H1 (cell line): ENCODE data around the gene CLN6. TPM values are rescaled to one million over a fixed set of nuclear protein-coding genes. Genes with fewer than 3 reads are reported as not detected.

ENCODE experiments used
- BCL11A ChIP-seq, 2 experiments: IDR thresholded peaks; one replicate each; pipeline ENCODE4 v1.6.1; 2011; ENCODE audit warnings: low read depth in 2 of 2, low read length in 2 of 2, mild to moderate bottlenecking in 2 of 2
- CREB1 ChIP-seq: IDR thresholded peaks from 2 replicates; pipeline ENCODE4 v1.6.1; 2012; ENCODE audit warnings: inconsistent platforms
- CTCF ChIP-seq, 3 experiments: IDR thresholded peaks; 1 replicate in 2 of 3; 2 replicates in 1 of 3; pipeline versions ENCODE4 v1.5.1 to v1.6.1; 2011; ENCODE audit warnings: low read length in 3 of 3, mild to moderate bottlenecking in 3 of 3, inconsistent platforms in 2 of 3, low read depth in 1 of 3, moderate library complexity in 1 of 3; ENCODE audit not compliant: insufficient read depth in 1 of 3; ENCODE audit errors: control extremely low read depth in 1 of 3
- E2F6 ChIP-seq: IDR thresholded peaks from 2 replicates; pipeline ENCODE4 v1.6.1; 2012; ENCODE audit warnings: inconsistent platforms
- EGR1 ChIP-seq: IDR thresholded peaks from 2 replicates; pipeline ENCODE4 v1.6.1; 2011; ENCODE audit warnings: low read depth, low read length, borderline replicate concordance
- FOSL1 ChIP-seq: IDR thresholded peaks from 2 replicates; pipeline ENCODE4 v1.6.1; 2011; ENCODE audit warnings: mild to moderate bottlenecking, low read depth, low read length, moderate library complexity; ENCODE audit not compliant: insufficient read depth
- GABPA ChIP-seq: IDR thresholded peaks from 2 replicates; pipeline ENCODE4 v1.6.1; 2011; ENCODE audit warnings: mild to moderate bottlenecking, low read length, moderate library complexity, borderline replicate concordance; ENCODE audit not compliant: insufficient read depth
- KDM4A ChIP-seq: IDR thresholded peaks from one replicate; pipeline ENCODE4 v1.7.1; 2012; ENCODE audit warnings: low read depth, mild to moderate bottlenecking, moderate library complexity, low read length, inconsistent platforms; ENCODE audit not compliant: severe bottlenecking
- KDM5A ChIP-seq: fragments of 200-600 bp; IDR thresholded peaks from 2 replicates; pipeline ENCODE4 v1.7.1; 2012; ENCODE audit warnings: mild to moderate bottlenecking, low read length, inconsistent platforms, mixed read lengths
- NRF1 ChIP-seq: IDR thresholded peaks from 2 replicates; pipeline ENCODE4 v1.6.1; 2011; ENCODE audit warnings: mild to moderate bottlenecking, low read depth, low read length, improper control_type of control experiment
- PHF8 ChIP-seq: fragments of 200-600 bp; sonication (generic); conservative IDR thresholded peaks from 2 replicates; pipeline ENCODE4 v1.7.1; 2012; ENCODE audit warnings: low read depth, mild to moderate bottlenecking, inconsistent platforms, low read length, moderate library complexity
- POLR2A ChIP-seq, 2 experiments: IDR thresholded peaks; 1 replicate in 1 of 2; 2 replicates in 1 of 2; pipeline ENCODE4 v1.6.1; 2011; ENCODE audit warnings: low read depth in 2 of 2, low read length in 2 of 2, mild to moderate bottlenecking in 2 of 2; ENCODE audit errors: control extremely low read depth in 1 of 2
- RBBP5 ChIP-seq: IDR thresholded peaks from 2 replicates; pipeline ENCODE4 v1.7.1; 2012; ENCODE audit warnings: low read depth, mild to moderate bottlenecking, inconsistent platforms, low read length, moderate library complexity, borderline replicate concordance
- RXRA ChIP-seq: IDR thresholded peaks from 2 replicates; pipeline ENCODE4 v1.6.1; 2011; ENCODE audit warnings: low read depth, mild to moderate bottlenecking, low read length, moderate library complexity; ENCODE audit not compliant: insufficient read depth
- SP4 ChIP-seq: IDR thresholded peaks from 2 replicates; pipeline ENCODE4 v1.6.1; 2012; ENCODE audit warnings: low read length, inconsistent platforms
- SRF ChIP-seq: IDR thresholded peaks from 2 replicates; pipeline ENCODE4 v1.6.1; 2011; ENCODE audit warnings: mild to moderate bottlenecking, low read depth, low read length, moderate library complexity
- TAF1 ChIP-seq: IDR thresholded peaks from 2 replicates; pipeline ENCODE4 v1.6.1; 2011; ENCODE audit warnings: mild to moderate bottlenecking, low read depth, low read length
- TAF7 ChIP-seq: optimal IDR thresholded peaks from 2 replicates; pipeline ENCODE3; 2011; ENCODE audit warnings: low read depth, mild to moderate bottlenecking, inconsistent platforms, low read length, moderate library complexity, borderline replicate concordance
- TBP ChIP-seq: IDR thresholded peaks from 2 replicates; pipeline ENCODE4 v1.6.1; 2011; ENCODE audit warnings: low read depth, low read length, improper control_type of control experiment
- TEAD4 ChIP-seq: IDR thresholded peaks from 2 replicates; pipeline ENCODE4 v1.6.1; 2012; ENCODE audit warnings: low read depth, low read length, inconsistent platforms, mixed read lengths
- YY1 ChIP-seq: IDR thresholded peaks from 2 replicates; pipeline ENCODE4 v1.6.1; 2011; ENCODE audit warnings: low read depth, mild to moderate bottlenecking, low read length
- ZNF274 ChIP-seq: IDR thresholded peaks from 2 replicates; pipeline ENCODE4 v1.7.0; 2012; ENCODE audit warnings: low read length, borderline replicate concordance; ENCODE audit errors: extremely low read depth
- polyA plus RNA-seq, 7 experiments: library from polyadenylated mRNA; depleted of rRNA in 3 of 7; stranded (reverse) in 5 of 7; unstranded in 2 of 7; fragments of >200 nt in 5 of 7; fragments of 200-250 nt in 2 of 7; gene quantifications; 1 replicate in 5 of 7; 2 replicates in 1 of 7; 4 replicates in 1 of 7; pipeline versions ENCODE4 v1.2.1 to v1.2.3, GENCODE V29; 2011 to 2013; ENCODE audit warnings: missing spikeins in 2 of 7, mixed read lengths in 2 of 7
- total RNA-seq: library from RNA; stranded (reverse); fragmentation: NEBNext Ultra II Directional; extraction: Animal tissue kit (Norgen Biotek cat#: 25700); gene quantifications from 2 replicates; pipeline ENCODE4 v1.2.1, GENCODE V29; 2021

The CLN6 gene
- total and polyA plus RNA-seq, 2 of the 8 experiments (the other 6 are each of a cell fraction or from before 2014, with no cell fraction given): 60.0 to 137 TPM

GRCh38 chr15:68277603-68278344 lies 48.2 kb upstream of the CLN6 start, which contains the start of gene FEM1B (continued):
- TF ChIP-seq YY1: no peak; the same call in 1 of the 2 replicates
- no peak for TF ChIP-seq BCL11A (IDR thresholded peaks at IDR 0.05; ENCODE audit: low read depth in 2 of 2, low read length in 2 of 2)
- 0 out of 2 replicates have a peak, but pooled peaks have one; percentile 18 for TF ChIP-seq SRF
- peak; percentile 84; the same call in 1 of the 2 replicates for TF ChIP-seq SP4
- peak; percentile 87; the same call in 1 of the 2 replicates for TF ChIP-seq GABPA
- no peak for TF ChIP-seq RXRA
- peak; percentile 54 to 88; a peak in 2 of 3 replicates for TF ChIP-seq POLR2A (IDR thresholded peaks at IDR 0.05; ENCODE audit: control extremely low read depth in 1 of 2, low read depth in 2 of 2, low read length in 2 of 2)
- peak; percentile 88 for TF ChIP-seq TAF7
- peak; percentile 44 for TF ChIP-seq KDM5A
- TF ChIP-seq TEAD4: 0 out of 2 replicates have a peak, but pooled peaks have one; percentile 25
- TF ChIP-seq TBP: peak; percentile 87
- peak in 1 of 3 experiments; percentile 8; a peak in 1 of 4 replicates for TF ChIP-seq CTCF (IDR thresholded peaks at IDR 0.05; ENCODE audit: control extremely low read depth in 1 of 3, insufficient read depth in 1 of 3, low read depth in 1 of 3, low read length in 3 of 3)
- peak; percentile 80 for TF ChIP-seq CREB1
- TF ChIP-seq ZNF274: no peak
- peak; percentile 74 for TF ChIP-seq E2F6
- TF ChIP-seq RBBP5: peak; percentile 96; the same call in 1 of the 2 replicates
- TF ChIP-seq TAF1: peak; percentile 94
- TF ChIP-seq NRF1: no peak
- peak; percentile 92 for TF ChIP-seq PHF8
- no peak for TF ChIP-seq FOSL1
- peak; percentile 63 for TF ChIP-seq KDM4A
- TF ChIP-seq EGR1: peak; percentile 50; the same call in 1 of the 2 replicates
